GDM1 (cell line): ENCODE data around the gene GAMT.

Source experiments
- DNase-seq: peaks from one replicate; lab custom pipeline; 2025; lab: John Stamatoyannopoulos, UW

Gene GAMT

DNA sequence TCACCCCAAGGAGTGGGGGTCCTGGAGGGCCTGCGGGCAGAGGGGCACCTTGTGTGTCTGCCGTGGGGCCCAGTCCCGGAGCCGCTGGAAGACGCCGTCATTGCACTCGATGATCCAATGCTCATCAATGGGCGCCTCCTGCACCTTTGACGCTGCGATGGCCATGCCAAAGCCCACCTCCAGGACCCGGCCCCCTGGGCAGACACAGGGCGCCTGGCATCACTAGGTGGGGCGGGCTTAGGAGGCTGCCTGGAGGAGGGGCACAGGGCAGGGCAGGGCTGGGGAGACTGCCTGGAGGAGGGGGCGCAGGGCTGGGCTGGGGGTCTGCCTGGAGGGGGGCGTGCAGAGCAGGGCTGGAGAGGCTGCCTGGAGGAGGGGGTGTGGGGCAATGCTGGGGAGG is 1.6 kb downstream of the GAMT start:
- DNase-seq: no peak

DNA sequence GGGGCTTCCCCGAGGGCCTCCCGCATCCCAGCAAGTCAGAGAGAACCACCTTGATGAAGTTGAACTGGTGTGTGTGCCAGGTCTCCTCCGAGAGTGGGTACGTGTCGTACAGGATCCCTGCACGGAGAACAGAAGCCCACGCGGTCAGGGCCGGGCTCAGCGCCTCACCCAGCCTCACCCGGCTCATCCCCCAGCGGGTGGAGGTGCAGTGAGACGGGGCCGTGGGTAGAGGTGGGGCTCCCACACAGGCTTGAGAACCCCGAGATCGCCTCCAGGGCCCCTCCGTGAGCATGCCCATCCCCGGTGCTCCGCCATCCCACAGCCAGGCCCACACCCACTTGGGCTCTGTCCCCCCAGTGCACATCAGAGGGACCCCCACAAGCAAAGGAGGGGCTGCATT is 2.3 kb downstream of the GAMT start:
- DNase-seq: no peak

DNA sequence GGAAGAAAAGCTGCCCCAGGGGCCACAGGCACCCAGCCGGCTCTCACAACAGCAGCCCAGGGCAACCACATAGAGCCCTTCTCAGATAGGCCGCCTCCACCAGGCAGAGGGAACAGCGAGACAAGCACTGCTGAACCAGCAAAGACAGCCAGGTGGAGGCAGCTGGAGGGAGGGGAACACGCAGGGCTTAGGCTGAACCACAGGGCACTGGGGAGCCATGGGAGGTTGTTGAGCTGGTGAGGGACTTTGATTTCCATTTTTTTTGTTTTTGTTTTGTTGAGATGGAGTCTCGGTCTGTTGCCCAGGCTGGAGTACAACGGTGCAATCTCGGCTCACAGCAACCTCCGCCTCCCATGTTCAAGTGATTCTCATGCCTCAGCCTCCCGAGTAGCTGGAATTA is 3.5 kb downstream of the GAMT start:
- no peak for DNase-seq

- no peak for DNase-seq
Measured at GRCh38 chr19:1396768-1397679, 4.3 kb downstream of the GAMT start.

GRCh38 chr19:1396019-1396767 is 5.1 kb downstream of the GAMT start:
- DNase-seq: no peak

DNA sequence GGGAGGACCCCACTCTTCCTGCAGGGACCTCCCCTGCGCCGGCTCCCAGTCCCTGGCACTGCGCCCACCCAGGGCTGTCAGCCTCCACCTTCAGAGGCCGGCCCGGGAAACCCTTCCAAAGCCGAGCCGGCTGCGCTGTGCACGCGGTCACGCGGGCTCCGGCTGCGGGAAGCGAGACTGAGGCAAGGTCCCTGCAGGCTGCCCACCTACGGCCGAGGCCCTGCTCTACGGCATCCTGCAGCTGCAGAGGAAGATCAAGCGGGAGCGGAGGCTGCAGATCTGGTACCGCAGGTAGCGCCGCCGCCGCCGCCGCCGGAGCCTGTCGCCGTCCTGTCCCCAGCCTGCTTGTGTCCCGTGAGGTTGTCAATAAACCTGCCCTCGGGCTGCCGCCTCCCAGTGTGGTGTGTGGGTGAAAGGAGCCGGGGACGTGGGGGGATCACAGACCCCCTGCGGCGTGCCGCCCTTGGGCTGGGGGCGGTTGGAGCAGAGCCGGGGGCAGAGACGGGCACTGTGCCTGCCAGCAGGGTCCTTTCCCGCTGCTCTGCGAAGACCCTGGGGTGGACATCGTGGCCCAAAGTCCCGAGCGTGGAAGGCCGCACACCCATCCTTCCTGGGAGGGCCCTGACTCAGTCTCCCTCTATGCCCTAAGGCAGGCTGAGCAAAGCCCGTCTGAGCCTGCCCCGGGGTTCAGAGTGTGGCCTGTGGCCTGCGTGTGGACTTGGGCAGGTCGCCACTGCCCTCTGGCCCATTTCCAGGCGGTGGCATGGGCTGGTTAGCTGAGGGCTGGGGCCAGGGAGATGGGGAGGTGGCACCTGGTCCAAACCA is 5.9 kb downstream of the GAMT start:
- no peak for DNase-seq

DNA sequence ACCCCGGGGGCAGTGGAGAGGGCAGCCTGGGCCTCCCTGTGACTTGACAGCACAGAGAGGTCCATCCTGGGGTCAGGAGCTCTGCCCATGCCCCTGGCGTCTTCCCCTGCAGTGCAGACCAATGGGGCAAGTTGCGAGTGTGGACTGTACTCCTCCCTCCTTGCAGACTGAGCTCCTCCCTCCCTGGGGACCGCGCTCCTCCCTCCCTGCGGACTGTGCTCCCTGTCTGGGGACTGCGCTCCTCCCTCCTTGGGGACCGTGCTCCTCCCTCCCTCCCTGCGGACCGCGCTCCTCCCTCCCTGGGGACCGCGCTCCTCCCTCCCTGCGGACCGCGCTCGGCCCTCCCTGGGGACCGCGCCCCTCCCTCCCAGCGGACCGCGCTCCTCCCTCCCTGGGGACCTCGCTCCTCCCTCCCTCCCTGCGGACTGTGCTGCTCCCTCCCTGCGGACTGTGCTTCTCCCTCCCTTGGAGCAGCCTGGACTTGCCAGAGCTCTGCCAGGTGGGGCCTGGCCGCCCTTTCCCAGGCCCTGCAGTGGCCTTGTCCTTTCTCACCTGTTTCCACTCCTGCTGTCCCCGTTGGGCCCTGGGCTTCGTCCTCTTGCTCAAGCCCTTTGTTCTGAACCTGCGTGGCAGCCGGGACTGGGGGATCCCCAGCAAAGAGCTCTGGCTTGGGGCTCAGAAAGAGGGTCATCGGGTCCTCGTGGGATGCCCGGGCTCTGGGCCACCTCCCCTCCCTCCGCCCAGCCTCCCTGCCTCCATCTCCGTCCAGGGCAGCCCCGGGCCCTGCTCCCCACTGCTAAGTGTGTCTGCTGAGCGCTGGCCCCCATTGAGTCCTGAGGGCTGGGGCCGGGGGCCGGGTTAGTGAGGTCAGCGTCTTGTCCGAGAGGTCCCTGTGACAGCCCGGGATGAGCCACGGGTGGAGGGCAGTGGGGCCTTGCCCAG is 6.8 kb downstream of the GAMT start:
- no peak for DNase-seq

DNA sequence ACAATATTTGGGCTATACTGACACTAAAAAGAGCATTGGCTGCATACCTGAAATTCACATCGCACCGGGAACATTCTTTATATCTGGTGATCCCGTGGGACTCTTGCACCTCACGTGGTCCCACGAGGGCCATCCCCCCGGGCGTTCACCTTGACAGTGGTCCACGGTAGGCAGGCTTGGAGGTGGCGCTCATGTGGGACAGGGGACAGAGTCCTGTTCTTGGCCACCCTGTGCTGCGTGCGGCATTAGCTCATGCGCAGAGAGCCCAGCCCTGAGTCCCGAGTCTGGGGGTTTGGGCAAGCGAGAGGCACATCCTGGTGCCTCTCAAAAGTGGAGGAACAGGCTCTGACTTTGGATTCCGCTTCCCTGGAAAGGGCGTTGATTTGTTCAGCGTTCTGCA is 7.5 kb downstream of the GAMT start:
- DNase-seq: no peak

- no peak for DNase-seq
Measured at GRCh38 chr19:1392939-1393530, 8.3 kb downstream of the GAMT start.

DNA sequence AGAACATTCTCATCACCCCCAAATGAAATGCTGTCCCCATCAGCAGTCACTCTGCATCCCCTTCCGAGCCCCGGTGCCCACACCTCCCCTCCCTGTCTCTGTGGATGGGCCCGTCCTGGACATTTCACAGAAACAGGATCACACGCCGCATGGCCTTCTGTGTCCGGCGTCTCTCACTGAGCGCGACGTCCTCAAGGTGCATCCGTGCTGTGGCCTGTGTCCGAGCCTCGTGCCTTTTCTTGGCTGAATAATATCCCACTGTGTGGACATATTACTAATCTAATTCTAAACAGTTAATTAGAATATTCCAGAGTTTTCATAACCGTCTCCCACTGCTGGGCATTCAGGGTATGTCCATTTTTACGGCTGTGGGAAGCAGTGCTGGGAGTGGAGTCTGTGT is 8.9 kb downstream of the GAMT start:
- no peak for DNase-seq

GRCh38 chr19:1390890-1391423 is 10.4 kb downstream of the GAMT start:
- no peak for DNase-seq

- no peak for DNase-seq
Measured at GRCh38 chr19:1389033-1389940, 12.1 kb downstream of the GAMT start.

- DNase-seq: no peak
Measured at GRCh38 chr19:1388637-1389026, 12.7 kb downstream of the GAMT start.

DNA sequence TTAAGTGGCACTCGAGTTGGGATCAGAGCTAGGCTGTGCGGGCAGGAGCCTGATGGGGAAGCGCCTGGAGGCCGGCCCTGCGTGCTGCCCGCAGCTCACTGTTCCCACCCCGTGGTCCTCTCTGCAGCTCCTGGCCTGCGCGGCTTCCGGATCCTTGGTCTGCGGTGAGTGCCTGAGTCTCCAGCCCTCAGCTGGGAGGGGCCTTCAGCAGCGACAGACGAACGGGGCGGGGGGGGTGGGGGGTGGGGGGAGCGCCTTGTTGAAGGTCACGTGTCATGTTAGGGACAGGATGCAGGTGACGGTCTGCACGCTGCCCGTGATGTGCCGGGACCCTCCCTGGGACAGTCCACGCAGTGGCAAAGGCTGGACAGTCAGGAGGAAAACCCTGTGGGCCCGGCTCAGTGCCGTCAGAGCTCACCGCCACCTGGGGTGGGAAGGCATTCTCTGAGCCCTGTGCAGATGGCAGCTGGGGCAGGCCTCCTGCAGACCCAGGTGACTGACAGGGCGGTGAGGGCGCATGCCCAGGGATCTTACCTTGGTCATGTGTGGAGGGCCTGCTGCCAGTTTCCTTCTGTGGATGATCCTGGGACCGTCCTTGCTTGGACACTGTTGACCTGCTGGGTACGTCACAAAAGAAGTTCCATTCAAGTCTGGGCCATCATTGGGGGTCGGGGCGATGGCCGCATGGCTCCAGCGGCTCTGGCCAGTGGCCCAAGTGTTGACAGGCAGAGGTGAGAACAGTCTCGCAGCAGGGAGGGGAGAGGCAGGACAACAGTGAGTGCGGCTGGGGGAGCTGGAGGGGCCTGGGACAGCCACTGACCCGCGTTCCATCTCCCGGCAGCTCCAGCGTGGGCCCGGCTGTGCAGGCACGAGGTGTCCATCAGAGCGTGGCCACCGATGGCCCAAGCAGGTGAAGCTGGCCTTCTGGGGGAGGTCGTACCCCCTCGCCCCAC is 13.4 kb downstream of the GAMT start:
- DNase-seq: no peak

- DNase-seq: no peak
Measured at GRCh38 chr19:1386945-1387683, 14.2 kb downstream of the GAMT start.

DNA sequence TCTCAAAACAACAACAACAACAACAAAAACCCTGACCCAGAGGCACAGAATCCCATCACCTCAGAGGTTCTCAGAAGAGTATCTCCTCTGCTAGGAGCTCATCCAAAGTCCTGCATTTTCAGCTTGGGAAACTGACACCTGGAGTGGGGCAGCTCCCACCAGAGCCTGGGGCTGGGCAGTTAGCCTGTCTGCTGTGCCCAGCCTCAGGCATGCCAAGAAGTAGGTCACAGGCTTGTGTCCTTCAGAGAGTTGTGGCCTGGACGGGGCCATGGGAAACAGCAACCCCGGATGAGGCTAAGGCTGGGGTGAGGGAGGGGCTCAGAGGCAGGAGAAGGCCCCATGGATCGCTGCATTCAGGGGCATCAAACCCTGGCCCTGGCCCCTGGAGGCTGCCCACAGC is 15.5 kb downstream of the GAMT start:
- no peak for DNase-seq

DNA sequence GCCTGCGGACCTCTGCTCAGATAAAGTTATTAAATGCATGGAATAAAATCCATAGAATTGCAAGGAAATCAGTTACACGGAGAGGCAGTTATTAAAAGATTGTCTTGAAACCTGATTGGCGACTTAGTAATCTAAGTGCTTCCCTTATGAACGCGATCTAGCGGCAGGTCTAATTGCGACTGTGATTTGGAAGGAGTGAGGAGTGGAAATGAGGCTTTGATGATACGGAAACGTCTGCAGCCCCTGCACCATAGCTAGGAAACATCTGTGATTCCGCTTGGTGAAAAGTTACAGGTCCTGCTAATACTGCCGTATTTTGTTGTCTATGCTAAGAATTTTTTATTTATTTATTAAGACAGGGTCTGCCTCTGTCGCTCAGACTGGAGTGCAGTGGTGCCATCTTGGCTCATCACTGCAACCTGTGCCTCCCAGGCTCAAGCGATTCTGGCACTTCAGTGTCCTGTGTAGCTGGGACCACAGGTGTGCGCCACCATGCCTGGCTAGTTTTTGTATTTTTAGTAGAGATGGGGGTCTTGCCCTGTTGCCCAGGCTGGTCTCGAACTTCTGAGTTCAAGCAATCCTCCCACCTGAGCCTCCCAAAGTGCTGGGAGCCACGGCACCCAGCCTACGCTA is 16.7 kb downstream of the GAMT start:
- no peak for DNase-seq
